Measurements from ENCODE around the gene HS6ST1. TPM values are rescaled to one million over a fixed set of nuclear protein-coding genes. Genes with fewer than 3 reads are reported as not detected.

Gene HS6ST1
- polyA plus RNA-seq, 1 experiment, result 22.4 TPM

DNA sequence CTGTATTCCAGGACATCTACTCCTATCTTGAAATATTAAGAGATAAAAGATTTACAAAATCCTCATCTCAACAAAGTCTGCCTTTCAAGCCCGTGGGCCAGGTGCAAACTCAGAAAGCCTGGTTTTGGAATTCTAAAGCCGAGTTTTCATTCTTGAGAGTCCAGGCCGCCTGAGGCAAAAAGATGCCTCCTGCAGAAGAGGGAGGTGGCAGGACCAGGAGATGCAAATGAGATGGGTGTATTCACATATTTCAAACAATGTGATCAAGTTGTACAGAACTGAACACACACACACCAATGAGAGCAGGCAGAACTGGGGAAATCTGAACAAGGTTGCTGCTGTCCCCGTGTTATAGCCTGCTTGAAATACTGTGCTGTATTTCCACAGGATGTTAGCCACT lies 7.7 kb upstream of the HS6ST1 start:
- H3K9me3 ChIP-seq (ENCODE audit: control insufficient read depth, insufficient read depth, low read length), result no peaks in the 10 kb centered on the region; the same call in 1 of the 2 replicates
- POLR2A ChIA-PET, result no interaction called here
- no peak for DNase-seq (ENCODE audit: low read depth, low spot score)
- CTCF ChIA-PET, result no interaction called here
- H3K27ac ChIP-seq (ENCODE audit: low read depth, low read length), result no peak overlapping the region
- H3K27me3 ChIP-seq (ENCODE audit: control insufficient read depth, insufficient read depth, low read length), result no peaks in the 10 kb centered on the region
- TF ChIP-seq, protein P1, sequence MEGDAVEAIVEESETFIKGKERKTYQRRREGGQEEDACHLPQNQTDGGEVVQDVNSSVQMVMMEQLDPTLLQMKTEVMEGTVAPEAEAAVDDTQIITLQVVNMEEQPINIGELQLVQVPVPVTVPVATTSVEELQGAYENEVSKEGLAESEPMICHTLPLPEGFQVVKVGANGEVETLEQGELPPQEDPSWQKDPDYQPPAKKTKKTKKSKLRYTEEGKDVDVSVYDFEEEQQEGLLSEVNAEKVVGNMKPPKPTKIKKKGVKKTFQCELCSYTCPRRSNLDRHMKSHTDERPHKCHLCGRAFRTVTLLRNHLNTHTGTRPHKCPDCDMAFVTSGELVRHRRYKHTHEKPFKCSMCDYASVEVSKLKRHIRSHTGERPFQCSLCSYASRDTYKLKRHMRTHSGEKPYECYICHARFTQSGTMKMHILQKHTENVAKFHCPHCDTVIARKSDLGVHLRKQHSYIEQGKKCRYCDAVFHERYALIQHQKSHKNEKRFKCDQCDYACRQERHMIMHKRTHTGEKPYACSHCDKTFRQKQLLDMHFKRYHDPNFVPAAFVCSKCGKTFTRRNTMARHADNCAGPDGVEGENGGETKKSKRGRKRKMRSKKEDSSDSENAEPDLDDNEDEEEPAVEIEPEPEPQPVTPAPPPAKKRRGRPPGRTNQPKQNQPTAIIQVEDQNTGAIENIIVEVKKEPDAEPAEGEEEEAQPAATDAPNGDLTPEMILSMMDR (IDR thresholded peaks at IDR 0.05; ENCODE audit: low read depth, low read length), result no peak
- no peak overlapping the region for H3K4me3 ChIP-seq (ENCODE audit: low read depth, low read length)

DNA sequence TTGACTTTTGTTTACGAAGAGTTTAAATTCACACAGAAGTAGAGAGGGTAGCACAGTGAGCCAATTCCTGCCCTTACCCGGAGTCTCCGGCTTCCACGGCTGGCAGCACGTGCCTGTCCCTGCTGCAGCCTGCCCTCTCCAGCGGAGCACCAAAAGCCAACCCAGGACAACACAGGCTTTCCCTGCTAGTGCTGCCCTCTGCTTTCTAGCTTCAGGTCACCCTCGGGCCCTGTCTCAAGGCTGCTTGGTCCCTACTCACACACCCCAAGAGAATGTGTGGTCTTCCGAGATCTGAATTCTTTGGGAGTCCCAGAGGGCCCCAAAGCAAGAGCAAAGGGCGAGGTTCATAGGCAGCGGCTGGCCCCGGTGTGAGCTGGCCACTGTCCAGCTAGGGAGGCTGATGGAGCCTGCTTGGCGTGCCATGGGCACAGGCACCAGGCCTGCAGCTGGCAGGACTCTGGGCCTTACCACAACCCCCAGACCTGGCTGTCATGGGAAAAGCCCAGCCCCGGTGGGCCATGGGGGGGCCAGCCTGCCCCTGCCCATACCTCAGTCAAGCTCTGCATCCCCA lies 7.0 kb upstream of the HS6ST1 start:
- H3K9me3 ChIP-seq (ENCODE audit: control insufficient read depth, insufficient read depth, low read length), result no peaks in the 10 kb centered on the region; the same call in 1 of the 2 replicates
- H3K4me3 ChIP-seq (ENCODE audit: low read depth, low read length), result no peak overlapping the region
- H3K27me3 ChIP-seq (ENCODE audit: control insufficient read depth, insufficient read depth, low read length), result no peaks in the 10 kb centered on the region
- H3K27ac ChIP-seq (ENCODE audit: low read depth, low read length), result no peak overlapping the region
- ChIA-PET CTCF (no interaction called here), POLR2A (no interaction called here)
- DNase-seq (ENCODE audit: low read depth, low spot score), result no peak
- TF ChIP-seq, protein P1 (IDR thresholded peaks at IDR 0.05; ENCODE audit: low read depth, low read length), result no peak

DNA sequence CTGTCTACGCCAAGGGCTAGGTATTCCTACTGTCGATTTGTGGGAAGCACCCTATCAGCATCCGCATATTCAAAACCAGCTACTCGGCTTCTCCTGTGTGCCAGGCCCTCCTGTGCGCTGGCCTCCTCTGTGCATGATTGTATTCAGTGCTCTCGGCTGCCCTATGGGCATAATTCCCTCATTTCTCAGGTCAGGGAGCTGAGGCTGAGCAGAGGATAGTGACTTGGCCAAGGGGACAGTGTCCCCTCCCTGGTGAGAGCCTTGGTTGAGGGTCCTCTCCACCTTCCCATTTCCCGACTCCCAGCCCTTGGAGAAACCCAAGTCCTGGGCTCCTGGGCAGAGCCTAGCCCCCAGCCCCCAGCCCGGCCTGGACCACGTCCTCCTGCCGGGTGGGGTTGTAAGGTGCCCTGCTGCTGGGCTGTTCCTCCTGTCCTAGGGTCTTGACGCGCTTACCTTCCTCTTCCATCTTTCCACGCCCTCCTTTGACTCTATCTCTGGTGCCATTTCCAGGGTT lies 6.3 kb upstream of the HS6ST1 start:
- H3K9me3 ChIP-seq (ENCODE audit: control insufficient read depth, insufficient read depth, low read length), result no peaks in the 10 kb centered on the region; the same call in 1 of the 2 replicates
- TF ChIP-seq, protein P1 (IDR thresholded peaks at IDR 0.05; ENCODE audit: low read depth, low read length), result no peak
- POLR2A ChIA-PET, result no interaction called here
- H3K4me3 ChIP-seq (ENCODE audit: low read depth, low read length), result no peak overlapping the region
- H3K27ac ChIP-seq (ENCODE audit: low read depth, low read length), result no peak overlapping the region
- no peak for DNase-seq (ENCODE audit: low read depth, low spot score)
- CTCF ChIA-PET, result no interaction called here
- no peaks in the 10 kb centered on the region for H3K27me3 ChIP-seq (ENCODE audit: control insufficient read depth, insufficient read depth, low read length)

DNA sequence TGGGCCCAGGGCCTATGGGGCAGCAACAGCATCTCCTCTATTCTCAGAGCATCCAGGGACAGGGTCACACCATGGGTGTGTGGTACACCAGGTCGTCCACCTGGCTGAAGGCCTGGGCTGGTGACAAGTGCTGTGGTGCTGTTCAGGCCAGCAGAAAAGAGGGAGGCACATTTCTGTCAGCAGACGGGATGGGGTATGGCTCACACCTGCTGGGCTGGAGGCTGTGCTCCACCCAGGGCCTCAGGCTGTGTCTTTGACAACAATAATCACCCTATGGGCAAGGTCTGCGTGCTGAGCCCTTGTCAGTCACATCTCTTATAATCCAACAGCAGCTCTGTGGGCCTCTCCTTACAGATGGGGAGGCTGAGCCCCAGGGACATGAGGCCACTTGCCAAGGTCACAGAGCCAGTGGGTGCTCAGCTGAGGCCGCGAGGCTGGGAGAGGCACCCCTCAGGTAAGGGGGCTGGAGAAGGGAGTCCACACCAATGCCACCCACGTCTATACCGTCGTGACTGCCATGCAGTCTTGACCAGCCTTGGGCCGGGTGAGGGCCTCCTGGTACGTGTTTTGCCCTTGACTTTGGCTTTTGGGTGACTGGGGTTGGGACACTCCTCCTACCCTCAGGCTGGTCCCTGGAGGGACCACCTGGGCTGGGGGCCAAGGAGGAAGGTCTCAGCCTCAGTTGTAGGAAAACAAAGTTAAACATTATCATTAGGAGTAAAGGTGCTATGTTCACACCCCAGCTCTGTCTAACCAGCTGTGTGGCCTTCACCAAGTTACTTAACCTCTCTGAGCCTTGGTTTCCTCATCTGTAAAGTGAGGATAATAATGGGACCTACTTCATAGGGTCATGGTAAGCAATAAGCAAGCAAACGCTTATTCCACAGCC lies 5.6 kb upstream of the HS6ST1 start:
- Histone ChIP-seq H3K27ac (ENCODE audit: low read depth, low read length) (no peak overlapping the region), H3K4me3 (ENCODE audit: low read depth, low read length) (no peak overlapping the region), H3K27me3 (ENCODE audit: control insufficient read depth, insufficient read depth, low read length) (no peaks in the 10 kb centered on the region), H3K9me3 (ENCODE audit: control insufficient read depth, insufficient read depth, low read length) (no peaks in the 10 kb centered on the region; the same call in 1 of the 2 replicates)
- ChIA-PET CTCF (no interaction called here), POLR2A (no interaction called here)
- TF ChIP-seq, protein P1 (IDR thresholded peaks at IDR 0.05; ENCODE audit: low read depth, low read length), result no peak
- no peak for DNase-seq (ENCODE audit: low read depth, low spot score)

DNA sequence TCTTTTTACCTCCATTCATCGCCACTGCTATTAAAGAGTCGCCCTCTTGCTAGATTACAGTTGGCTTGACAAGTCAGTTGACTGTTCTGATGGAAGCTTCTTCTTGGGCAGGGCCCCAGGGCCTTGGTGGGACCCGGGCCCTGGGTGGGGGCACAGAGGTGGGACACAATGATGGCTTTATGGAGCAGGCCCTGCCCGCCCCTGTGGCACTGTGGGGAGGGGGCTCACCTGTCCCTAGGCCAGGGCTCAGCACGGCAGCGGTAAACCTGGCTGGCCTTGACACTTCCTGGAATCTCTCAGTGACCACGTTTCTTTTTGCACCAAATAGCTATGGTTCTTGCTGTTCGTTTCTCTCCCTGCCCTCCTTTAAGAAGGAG lies 4.9 kb upstream of the HS6ST1 start:
- H3K27me3 ChIP-seq (ENCODE audit: control insufficient read depth, insufficient read depth, low read length), result no peaks in the 10 kb centered on the region
- H3K4me3 ChIP-seq (ENCODE audit: low read depth, low read length), result no peak overlapping the region
- TF ChIP-seq, protein P1 (IDR thresholded peaks at IDR 0.05; ENCODE audit: low read depth, low read length), result no peak
- POLR2A ChIA-PET, result no interaction called here
- no peak for DNase-seq (ENCODE audit: low read depth, low spot score)
- H3K9me3 ChIP-seq (ENCODE audit: control insufficient read depth, insufficient read depth, low read length), result no peaks in the 10 kb centered on the region; the same call in 1 of the 2 replicates
- no peak overlapping the region for H3K27ac ChIP-seq (ENCODE audit: low read depth, low read length)
- CTCF ChIA-PET, result no interaction called here
